Left kidney (tissue), 2 donors: ENCODE measurements around the gene SURF2. TPM values are rescaled to one million over a fixed set of nuclear protein-coding genes. Genes with fewer than 3 reads are reported as not detected.

Experiments used
- DNase-seq: peaks from one replicate; pipeline ENCODE4 v3.0.0-alpha.2; 2013
- polyA plus RNA-seq: library from polyadenylated mRNA; unstranded; fragments of 120-200 nt; gene quantifications from one replicate; pipeline ENCODE4 v1.2.1, GENCODE V29; 2013; ENCODE audit not compliant: insufficient read length

SURF2 gene
- polyA plus RNA-seq, 1 donor: 17.7 TPM

DNA sequence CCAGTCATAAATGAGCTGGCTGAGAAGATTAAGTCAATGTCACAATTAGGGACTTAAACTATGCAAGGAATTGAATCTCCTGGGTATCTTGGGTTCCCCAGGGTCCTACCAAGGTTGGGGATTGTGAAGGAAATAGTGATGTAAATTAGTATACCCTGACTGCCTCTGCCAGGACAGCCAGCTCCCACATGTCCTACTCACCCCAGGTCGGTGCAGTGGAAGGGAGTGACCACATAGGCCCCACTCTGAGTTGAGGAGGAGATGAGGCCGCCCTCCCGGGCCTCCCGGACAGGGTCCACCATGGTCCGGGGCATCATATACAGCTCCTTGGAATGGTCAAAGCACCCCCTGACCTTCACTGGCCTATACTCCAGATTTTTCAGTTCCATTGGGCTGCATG lies 2.8 kb upstream of the SURF2 start:
- DNase-seq: no peak

DNA sequence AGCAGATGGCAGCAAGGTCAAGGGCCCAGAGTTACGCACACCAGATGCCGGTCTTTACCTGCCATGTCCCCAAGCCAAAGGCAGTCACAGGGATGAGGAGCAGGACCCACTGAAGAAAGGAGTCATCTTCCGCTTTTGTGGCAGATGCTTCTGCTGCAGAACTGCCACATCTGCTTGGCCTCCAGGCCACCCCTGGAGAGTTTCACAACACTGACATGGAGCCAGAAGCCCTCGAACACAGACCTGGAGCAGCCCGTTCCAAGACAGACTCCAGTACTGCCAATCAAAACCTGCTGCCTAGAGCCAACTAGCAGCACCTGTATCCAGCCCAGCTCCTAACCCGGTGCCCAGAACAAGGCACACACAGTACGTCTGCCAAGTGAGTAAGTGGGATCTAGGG lies 1.6 kb upstream of the SURF2 start:
- no peak for DNase-seq

DNA sequence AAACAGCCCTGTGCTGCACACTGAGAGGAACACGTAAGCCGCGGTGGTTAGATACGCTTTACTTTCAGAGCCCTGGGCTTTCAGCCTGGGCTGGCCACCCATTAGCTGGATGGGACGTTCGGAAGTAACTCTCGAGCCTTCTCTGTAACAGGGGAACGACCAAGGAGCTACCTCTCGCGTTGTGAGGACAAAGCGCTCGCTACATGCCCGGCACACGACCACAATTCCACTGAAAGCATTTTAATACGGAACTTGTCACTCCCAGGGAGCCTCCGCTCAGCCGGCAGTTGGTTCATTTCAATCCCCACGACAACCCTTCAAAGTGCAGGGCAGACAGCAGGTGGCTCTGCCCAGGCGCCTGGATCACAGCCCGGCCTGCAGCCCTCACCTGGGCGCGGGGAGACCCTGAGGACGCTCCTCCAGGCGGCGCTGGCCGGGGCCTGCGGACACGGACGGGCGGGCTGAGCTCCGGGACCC lies 431 bp upstream of the SURF2 start:
- no peak for DNase-seq

DNA sequence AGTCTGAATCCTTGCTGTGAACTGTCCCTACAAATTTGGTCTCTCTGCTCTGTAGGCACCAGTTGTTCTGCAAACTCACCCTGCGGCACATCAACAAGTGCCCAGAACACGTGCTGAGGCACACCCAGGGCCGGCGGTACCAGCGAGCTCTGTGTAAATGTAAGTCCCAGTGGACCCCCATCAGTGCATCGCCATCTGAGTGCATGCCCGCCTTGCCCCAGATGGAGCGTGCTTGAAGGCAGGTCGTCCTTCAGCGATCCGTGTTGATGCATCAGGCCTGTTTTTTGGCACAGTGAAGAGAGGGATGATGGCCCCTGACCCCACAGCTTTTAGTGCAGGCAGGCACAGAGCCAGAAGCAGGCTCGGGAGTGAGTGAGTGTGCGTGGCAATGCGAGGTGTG lies 1.3 kb downstream of the SURF2 start:
- no peak for DNase-seq

DNA sequence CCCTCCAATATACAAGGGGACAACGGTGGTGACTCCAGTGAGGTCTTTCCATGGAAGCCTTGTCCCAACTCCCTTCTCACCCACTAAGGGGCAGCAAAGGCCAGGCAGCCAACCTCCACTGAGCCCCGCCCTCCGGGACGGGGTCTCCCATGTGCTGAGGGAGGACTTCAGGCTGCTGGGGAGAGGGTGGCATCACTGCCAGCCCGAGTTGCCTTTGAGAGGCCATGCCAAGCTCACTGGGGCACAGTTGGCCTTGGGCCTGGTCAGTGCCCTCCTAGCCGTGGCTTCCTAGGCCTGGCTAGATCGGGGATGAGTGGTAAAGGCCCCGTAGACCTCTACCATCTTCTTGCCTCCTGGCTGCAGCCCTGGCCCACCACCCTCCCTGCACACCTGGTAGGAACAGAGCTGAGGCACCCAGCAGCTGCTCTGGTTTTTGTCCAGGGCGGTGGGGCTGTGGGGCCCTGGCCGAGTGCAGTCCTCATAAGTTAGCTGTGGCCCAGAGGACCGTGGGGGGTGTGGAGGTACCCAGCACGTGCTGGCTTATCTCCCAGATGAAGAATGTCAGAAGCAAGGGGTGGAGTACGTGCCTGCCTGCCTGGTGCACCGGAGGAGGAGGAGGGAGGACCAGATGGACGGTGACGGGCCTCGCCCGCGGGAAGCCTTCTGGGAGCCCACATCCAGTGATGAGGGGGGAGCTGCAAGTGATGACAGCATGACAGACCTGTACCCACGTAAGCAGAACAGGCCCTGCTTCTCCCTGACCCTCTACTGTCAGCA lies 3.2 kb downstream of the SURF2 start:
- DNase-seq: no peak

DNA sequence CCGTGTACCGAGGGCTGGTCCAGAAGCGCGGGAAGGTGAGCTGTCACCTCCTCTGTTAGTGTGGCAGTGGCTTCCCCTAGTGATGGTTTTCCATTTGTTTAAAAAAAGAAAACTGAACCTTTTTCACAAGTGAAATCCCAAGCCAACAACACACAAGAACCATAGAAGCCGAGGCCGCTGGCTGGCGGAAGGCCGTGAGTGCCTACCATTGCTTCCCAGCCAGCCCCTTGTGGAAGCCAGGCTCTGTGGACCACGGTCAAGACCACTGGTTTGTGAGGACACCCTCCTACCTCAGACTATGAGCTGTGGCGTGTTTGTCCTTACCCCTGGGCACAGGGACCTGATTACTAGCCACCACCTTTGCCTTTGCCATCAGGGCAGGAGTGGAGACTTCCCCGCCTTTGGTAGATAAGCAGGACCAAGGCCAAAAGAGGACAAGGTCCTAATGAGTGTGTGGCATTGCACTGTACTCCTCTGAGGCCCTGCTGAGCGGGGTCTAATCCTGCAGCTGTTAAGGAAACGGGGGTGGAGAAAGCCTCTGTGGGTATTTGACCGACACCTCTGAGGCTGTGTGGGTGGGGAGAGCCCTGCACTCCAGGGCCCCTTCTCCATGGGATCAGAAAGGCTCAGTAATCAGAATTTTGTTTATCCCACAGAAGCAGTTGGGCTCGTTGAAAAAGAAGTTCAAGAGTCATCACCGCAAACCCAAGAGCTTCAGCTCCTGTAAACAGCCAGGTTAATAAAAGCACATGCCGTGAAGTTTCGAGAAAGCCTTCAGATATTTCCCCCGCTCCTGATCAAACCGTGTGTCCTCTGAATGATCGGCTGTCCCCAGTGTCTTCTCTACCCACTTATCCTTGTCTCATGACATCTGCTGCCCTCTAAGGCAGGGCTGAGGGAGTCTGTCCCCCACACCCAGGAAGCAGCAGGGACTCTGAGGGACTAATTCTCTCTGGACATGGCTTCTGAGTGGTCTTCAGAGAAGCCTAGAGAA lies 4.3 kb downstream of the SURF2 start:
- DNase-seq: no peak

DNA sequence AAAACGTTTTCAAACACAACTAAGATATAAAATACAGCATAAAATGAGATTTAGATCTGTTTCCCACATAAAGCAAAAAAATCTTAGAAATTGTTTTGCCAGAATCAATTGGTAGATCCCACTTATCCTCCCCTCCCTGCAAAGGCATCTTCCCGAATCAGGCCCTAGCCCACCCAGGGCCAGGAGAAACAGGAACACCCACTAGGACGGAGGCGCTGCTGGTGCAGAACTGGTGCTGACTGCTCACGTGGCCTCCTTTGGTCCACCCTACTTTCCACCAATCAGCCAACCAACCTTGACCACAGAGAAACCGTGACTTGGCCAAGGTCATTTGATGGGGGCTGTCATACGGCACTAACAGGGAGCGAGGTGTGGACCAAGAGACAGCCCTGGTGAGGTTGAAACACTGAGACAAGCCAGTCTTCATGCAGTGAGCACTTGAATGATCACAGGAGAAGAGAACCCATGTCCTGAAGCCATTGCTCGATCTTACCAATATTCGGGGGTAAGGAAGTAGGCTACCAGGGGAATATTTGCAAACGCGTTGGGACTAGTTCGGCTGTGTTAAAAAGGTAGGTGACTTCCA lies 5.2 kb downstream of the SURF2 start:
- DNase-seq: no peak

DNA sequence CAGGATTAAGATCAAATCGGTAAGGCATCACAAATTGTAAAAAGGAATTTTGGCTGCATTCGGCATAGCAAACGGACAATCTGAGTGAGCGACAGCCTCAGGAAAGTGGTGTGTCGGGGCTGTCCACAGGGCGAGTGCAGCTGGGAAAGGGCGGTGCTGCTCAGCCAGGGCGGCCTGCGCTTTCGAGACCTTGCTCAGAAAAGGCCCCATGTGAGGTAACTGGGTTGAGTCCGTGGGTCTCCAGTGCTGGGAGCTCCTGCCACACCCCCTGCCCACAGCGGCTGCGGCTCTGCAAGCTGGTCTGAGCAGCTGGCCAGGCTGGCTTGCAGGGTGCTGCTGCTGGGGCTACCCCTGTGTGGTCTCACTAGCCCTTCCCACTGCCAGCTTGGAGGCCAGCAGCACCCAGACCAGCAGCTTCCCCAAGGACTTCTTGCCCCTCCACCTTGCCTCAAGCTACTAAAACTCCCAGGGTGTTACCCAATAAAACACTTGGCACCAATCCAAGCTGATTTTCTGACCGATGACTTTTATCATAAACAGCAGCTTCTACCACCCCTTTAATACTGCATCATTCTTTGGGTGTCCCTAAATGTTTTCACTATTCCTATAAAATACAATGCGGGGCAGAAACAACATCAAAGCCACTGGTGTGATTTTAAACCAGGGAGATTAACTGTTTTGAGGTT lies 6.2 kb downstream of the SURF2 start:
- no peak for DNase-seq

DNA sequence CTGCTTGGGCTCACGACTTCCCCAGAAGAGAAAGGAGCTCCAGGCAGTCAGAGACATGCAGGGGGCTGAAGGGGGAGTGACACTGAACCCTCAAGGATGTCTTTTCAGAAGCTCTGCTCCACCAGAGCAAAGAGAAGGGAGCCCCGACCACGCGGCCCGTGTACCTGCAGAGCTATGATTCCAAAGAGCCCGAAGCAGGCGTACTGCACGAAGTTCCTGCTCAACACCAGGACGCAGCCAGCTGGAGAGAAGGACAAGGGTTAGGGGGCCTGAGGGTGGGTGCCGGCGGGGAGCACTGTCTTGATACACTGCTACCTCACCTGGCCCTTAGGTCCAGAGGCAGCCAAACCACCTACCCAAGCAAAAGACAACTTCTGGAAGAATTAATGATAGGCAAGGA lies 10.1 kb downstream of the SURF2 start:
- no peak for DNase-seq

DNA sequence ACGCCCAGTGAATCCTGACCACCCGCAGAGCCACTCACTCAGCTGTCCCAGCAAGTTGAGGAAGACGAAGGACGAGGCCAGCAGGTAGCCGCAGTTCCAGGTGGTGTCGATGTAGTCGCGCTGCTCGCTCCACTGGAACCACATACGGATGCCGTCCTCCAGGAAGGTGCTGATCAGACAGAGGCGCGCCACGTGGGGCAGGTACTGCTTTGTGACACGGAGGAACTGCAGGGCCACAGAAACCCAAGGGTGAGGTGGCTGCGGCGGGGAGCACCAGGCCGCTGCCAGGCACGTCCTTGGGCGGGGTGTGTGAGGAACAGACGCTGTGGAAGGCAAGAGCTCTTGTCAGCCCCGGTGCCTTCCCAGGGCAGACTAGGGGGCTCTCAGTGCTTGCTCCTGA lies 10.9 kb downstream of the SURF2 start:
- no peak for DNase-seq

DNA sequence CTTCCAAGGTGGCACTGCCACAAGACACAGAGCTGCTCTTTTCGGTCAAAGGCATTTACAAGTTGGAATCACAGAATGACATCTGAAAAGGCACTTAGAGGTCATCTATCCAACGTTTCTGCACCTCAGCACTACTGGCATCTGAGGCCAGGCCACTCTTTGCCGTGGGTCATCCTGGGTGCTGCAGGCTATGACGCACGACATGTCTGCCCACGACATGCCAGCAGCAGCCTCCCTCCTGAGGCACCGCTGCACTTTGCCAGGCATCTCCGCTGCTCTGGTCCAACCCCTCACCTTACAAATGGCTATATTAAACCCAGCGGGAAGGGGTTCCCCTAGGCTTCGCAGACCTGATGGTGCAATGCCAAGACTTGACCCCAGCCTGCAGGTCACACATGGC lies 11.4 kb downstream of the SURF2 start:
- no peak for DNase-seq

DNA sequence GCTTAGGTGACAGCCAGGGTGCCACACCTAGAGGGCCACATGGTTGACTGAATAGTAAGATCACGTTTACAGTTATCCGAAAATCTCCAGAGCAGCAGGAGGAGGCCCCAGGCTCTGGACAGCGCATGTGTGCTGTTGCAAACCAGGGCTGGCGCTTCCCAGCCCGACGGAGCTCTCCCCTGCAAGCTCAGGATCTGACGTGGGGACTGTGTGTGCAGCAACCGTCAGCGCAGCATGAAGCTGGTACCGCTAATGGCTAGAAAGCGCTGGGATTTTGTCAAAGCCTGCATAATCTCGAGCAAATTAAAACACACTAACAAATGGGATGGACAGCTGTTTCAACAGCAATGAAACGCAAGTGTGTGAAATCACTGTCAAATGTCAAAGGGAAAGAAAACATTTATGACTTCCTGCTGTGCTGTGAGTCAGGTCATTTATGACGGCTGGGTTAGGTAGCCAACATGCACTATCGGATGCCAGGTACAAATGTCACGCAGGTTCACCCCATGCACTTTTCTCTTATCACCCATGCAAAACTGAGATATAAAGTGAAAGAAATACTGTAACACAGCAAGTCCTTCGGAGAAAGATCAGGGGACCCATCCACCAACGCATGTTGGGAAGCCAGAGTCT lies 12.0 kb downstream of the SURF2 start:
- no peak for DNase-seq

DNA sequence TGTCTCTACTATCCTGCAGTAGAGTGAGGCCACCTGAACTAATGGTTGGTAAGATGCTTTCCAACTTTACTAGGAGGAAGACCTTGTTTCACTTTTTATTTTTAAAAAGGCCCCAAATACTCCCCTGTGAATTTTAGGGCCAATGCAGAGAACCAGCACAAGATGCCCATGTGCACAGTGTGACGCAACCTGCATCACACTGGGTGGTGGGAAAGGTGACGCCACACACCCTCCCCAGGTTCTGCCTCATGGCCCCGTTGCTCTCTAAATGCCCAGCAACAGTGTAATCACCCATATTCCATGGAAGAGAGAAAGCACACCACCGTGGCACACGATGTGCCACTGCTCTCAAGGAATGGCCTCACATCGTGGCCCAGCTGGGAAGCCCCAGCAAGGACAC lies 13.1 kb downstream of the SURF2 start:
- no peak for DNase-seq

DNA sequence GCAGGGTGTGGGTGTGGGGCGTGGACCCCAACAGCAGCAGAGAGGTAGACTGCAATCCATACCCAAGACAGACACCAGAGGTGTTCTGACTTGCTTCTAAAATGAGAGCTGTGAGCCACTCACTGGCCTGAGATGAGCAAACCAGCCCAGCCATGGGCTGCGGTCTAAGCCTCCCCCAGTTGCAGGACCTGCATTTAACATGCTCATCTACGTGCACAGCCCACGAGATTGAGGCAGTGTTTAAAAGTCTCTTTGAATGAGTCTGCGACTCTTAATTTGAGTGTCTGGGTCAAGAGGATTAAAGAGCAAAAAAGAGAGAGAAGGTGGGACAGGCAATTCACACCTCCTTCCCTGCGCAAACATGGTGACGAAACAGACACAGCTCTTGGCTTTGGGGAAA lies 13.6 kb downstream of the SURF2 start:
- DNase-seq: no peak

DNA sequence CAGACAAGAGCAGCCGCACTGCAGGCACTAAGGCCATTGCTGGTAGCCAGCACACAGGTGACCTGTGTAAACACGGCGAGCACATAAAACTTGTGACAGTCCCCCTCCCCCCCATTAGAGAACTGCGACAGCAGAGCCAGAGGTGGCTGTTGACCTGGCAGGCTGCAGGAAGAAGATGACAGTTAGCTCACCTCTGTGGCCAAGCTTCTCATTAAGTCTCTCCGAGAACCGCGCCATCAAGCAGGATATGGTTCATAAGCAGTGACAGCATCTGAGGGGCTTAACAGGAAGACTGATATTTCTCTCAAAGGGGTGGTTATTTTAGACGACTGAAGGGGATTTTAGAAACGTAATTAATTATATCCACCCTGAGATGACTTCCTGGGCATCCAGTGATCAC lies 14.3 kb downstream of the SURF2 start:
- DNase-seq: no peak

DNA sequence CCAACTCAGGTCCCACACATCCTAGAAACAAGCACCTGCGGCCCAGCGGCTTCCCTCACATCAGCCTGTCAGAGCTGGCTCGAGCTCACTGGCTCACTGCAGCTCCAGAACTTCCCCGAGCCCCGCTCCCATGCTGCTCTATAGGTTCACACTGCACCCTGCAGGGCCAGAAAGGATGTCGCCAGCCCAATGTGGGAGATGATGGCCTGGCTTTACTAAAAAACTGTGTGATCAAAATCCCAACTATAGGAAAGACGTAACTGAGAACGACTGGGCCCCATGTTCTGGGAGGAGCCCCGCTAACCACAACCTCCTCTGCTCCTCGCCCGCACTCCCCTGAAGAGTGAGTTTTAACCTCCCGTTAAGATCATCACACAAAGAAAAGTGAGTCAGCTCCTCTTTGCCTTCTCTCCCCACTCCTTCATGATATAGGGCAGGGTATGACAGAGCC lies 14.9 kb downstream of the SURF2 start:
- no peak for DNase-seq

DNA sequence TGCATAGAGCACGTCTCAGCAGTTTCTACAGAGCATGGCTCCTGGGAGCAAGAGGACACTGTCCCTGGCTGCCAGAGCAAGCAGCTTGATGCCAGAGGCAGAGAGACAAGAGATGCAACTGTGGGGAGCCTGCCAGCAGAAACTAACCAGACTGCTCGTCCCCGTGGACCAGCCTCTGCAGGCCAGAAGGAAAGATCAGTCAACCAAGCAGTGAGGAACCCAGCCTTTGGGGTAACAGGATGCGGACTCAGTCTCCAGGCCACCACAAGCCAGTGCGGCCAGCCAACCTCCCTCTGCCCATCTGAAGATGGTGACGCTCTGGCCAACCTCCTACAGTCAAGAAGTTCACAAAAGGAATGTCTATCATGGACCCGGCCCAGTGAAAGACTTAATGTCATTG lies 15.8 kb downstream of the SURF2 start:
- DNase-seq: no peak

DNA sequence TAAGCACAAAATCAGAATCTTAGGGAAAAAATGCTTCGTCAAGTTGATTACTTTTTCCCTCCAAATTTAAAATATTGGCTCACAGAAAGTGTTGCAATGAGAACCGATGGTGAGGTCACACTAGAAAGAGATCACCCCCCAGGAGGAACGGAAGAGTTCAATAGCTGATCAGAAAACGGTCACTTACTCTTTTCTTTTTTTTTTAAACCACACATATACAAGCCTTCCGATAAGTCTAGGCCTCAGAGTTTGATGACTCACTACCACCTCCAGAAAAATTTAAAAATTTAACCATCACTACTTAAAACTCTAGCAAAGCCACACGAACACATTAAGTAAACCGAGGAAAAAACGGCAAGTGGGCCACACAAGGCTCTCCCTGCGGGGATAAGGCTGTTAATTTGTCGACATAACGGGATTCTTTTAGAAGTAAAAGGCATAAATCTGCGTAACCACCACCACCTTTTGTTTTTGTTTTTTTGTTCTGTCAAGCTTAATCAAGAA lies 18.3 kb downstream of the SURF2 start:
- DNase-seq: no peak

DNA sequence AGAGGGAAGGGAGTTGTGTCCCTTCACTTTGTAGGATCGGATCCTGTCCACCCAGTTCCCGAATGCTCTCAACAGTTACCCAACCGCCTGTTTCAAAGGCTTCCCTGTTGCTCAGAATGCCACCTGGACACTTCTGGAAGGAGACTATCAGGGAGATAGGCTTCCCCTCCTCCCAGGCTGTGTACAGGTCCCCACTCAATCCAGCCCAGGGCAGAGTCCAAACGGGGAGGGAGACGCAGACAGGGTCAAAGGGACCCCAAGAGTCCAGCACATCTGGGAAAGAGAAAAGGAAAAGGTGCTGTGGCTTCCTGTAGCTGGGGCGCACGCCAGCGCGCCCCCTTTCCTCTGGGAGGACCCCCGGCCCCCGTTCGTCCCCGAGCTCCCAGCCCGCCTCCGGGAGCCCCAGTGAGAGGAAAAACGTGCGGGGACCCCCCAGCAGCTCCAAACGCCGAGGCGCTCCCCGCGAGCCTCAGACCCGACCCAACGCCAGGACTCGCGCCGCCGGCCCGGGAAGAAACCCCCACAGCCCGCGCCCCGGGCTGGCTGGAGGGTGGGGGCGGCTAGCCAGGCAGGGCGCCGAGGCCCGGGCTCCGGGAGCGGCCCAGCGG lies 18.9 kb downstream of the SURF2 start:
- no peak for DNase-seq

DNA sequence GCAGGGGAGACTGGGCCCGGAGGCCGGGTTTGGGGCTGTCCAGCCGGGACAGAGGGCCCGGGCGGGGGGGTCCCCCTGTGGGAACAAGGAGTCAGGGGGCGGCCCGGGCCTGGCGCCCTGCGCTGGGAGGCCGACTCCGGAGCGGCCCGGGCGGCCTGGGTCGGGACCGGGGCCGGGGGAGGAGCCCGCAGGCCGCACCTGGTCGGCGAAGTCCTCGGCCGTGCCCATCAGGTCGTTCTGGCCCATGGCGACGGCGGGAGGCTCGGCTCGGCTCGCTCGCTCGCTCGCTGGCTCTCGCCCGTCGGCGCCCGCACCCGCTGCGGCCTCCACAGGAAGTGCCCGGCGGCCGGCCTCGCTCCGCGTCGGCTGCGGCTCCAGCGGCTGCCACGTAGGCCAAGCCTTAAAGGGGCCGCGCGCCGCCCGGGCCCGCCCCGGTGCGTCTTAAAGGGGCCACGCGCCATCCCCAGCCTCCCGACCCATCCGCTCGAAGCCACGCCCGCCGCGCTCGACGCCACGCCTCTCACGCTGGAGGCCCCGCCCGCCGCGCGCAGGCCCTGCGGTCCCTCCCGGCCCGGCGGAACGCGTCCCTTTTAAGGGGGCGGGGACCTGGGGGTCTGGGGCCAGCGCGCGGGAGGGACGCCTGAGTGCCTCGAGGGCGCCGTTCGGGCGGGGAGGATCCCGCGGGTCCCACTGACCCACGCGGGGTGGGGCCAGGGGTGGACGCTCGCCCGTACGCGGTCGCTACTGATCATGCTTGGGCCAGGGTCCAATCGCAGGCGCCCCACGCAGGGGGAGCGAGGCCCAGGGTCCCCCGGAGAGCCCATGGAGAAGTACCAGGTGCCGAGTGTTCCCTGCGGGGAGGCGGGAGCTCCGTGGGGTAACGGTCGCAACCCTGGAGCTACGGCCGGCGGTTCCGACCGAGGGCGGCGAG lies 19.6 kb downstream of the SURF2 start, which contains the start of the genes STKLD1 and SURF4:
TSS of gene STKLD1 (plus strand) at position 643 of the 931 bp plus-strand sequence. CDS start at position 751, 108 bp downstream.
TSS of gene SURF4 (minus strand) at position 337 of the 931 bp plus-strand sequence. CDS start at position 246, 91 bp downstream.
- peak; percentile 96 for DNase-seq
